ENCODE data around the gene THOC7.

THOC7 gene

DNA sequence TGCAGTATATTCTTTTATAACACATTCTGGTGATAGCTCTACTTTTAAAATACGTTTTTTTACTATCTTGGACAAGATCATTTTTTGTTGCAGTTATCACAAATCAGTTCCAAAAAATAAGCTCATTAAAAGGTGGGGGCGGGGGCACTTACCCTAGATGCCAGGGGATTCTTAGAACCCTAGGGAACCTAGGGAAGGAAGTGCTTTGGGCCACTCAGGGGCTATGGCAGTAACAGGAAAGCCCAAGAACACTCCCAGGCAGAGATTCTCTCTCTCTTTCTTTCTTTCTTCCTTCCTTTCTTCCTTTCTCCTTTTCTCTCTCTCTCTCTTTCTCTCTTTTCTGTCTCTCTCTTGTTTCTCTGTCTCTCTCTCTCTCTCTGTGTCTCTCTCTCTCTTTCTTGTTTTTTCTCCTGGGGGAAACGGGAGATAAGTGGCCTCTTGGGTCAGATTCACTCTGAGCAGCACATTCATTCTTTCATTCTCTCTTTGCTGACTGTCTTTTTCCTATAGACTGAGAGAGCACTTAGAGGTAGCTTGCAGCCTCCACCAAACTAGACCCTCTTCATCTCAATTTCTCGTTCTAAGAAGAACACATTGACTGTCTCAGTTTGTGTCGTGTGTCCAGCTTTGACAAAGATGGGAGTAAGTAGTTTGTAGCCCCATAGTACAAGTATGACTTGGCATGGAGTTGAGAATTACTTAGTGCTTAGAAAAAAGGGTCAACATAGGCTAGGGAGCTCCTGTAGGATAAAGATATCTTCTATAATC, 32.0 kb upstream of the THOC7 start:
- TF ChIP-seq, protein P1, sequence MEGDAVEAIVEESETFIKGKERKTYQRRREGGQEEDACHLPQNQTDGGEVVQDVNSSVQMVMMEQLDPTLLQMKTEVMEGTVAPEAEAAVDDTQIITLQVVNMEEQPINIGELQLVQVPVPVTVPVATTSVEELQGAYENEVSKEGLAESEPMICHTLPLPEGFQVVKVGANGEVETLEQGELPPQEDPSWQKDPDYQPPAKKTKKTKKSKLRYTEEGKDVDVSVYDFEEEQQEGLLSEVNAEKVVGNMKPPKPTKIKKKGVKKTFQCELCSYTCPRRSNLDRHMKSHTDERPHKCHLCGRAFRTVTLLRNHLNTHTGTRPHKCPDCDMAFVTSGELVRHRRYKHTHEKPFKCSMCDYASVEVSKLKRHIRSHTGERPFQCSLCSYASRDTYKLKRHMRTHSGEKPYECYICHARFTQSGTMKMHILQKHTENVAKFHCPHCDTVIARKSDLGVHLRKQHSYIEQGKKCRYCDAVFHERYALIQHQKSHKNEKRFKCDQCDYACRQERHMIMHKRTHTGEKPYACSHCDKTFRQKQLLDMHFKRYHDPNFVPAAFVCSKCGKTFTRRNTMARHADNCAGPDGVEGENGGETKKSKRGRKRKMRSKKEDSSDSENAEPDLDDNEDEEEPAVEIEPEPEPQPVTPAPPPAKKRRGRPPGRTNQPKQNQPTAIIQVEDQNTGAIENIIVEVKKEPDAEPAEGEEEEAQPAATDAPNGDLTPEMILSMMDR (conservative IDR thresholded peaks at IDR 0.05): no peak
- no peak overlapping the region for H3K27ac ChIP-seq

GRCh38 chr3:63892773-63893352, 29.3 kb upstream of the THOC7 start:
- H3K27ac ChIP-seq: no peak overlapping the region
- TF ChIP-seq, protein P1 (conservative IDR thresholded peaks at IDR 0.05): no peak

DNA sequence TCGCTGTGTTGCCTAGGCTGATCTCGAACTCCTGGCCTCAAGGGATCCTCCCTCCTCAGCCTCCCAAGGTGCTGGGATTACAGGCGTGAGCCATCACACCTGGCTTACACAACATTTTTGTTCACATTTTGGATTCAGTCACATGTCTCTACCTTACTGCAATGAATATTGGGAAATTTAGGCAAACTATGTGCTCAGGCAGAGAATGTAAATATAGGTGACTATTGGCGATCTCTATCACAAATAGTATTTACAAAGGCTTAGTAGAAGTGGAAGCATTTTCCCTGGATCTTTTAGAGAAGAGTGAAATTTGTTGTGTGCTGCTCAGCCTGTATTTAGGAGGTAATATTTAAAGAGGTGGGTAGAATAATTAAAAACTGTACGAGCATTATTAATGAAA, 27.9 kb upstream of the THOC7 start:
- TF ChIP-seq, protein P1 (conservative IDR thresholded peaks at IDR 0.05): no peak
- H3K27ac ChIP-seq: no peak overlapping the region

GRCh38 chr3:63886858-63887257, 23.3 kb upstream of the THOC7 start:
- TF ChIP-seq, protein P1 (conservative IDR thresholded peaks at IDR 0.05): no peak
- no peak overlapping the region for H3K27ac ChIP-seq

- TF ChIP-seq, protein P1 (conservative IDR thresholded peaks at IDR 0.05): no peak
- peak overlapping the region; percentile 2; the same call in 1 of the 2 replicates for H3K27ac ChIP-seq
These were observed 17.0 kb upstream of the THOC7 start for GRCh38 chr3:63880653-63881052.

DNA sequence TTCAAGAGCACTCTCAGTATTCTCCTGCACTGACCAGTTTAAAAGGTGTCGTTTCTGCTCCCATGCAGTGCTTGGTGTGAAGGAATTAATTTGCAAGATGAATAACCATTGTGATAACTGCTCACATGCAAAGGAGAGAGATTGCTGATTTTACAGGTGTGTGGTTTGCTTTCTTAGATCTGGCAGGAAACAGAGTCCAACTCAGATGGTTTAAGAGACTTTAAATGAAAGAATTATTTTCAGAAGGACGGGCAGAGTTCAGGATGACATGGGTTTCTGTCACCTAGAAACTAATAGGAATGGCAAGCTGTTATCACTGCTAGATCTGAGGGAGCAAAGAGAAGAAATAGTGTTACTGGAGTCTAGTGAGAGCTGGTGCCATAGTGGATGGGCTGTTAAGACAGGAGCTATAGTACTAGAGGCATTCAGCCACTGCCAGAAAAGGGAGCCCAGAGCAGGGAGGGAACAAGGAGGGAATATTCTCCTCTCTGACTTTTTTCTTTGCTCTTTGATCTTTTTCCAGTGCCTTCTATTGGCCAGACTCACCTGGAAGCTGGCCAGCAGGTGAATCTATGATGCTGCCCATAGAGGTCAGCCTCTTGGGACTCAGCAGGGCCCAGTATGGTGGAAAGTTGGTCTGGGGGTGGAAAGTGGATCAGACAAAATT, 14.9 kb upstream of the THOC7 start:
- H3K27ac ChIP-seq: no peak overlapping the region
- TF ChIP-seq, protein P1 (conservative IDR thresholded peaks at IDR 0.05): no peak

- H3K27ac ChIP-seq: peak overlapping the region; percentile 58
- TF ChIP-seq, protein P1 (conservative IDR thresholded peaks at IDR 0.05): no peak
These were observed 14.3 kb upstream of the THOC7 start for GRCh38 chr3:63877737-63878393.

Measured in VCaP (cell line).